ENCODE data around the gene RNF14. TPM values are rescaled to one million over a fixed set of nuclear protein-coding genes. Genes with fewer than 3 reads are reported as not detected.
A peak's percentile ranks its signal among the peaks of the same experiment; 100 is the strongest.

RNF14 gene
- total RNA-seq, 1 experiment from 2014 or later: 67.1 TPM

DNA sequence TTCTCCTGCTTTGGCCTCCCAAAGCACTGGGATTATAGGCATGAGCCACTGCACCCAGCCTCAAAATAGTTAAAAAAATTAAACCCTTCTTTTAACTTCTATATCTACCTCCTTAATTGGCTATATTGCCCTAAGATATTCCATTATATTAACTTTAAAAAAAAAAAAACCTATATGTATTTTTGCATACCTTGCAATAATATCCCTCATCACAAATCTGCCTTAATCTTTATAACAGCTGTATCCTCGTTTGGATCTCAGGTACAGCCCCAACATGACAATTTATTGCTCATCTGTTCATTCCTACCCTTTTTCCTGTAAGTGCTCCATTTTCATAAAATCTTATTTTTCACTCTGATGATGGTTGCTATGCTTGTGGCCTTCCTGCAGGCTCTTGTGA lies 31.3 kb downstream of the RNF14 start:
- ChIA-PET CTCF (interaction anchor here (1.4 kb wide), 1 partner anchor 143 kb away, joined by 7 read pairs; no protein-coding TSS in a partner anchor), POLR2A (ENCODE audit: low non-redundant PET) (interaction anchor here (0.6 kb wide), 1 partner anchor 183 kb away, joined by 4 read pairs; no protein-coding TSS in a partner anchor)
- no peaks in the 10 kb centered on the region for H3K9me3 ChIP-seq (ENCODE audit: low read depth, low read length, poor library complexity, severe bottlenecking)
- intact Hi-C loops (cut with micrococcal nuclease; ENCODE audit: unreplicated experiment): no loop called here
- no peaks in the 10 kb centered on the region for H3K27me3 ChIP-seq (replicated peaks; ENCODE audit: insufficient read depth, low read depth, low read length, poor library complexity)
- TF ChIP-seq, protein P1, sequence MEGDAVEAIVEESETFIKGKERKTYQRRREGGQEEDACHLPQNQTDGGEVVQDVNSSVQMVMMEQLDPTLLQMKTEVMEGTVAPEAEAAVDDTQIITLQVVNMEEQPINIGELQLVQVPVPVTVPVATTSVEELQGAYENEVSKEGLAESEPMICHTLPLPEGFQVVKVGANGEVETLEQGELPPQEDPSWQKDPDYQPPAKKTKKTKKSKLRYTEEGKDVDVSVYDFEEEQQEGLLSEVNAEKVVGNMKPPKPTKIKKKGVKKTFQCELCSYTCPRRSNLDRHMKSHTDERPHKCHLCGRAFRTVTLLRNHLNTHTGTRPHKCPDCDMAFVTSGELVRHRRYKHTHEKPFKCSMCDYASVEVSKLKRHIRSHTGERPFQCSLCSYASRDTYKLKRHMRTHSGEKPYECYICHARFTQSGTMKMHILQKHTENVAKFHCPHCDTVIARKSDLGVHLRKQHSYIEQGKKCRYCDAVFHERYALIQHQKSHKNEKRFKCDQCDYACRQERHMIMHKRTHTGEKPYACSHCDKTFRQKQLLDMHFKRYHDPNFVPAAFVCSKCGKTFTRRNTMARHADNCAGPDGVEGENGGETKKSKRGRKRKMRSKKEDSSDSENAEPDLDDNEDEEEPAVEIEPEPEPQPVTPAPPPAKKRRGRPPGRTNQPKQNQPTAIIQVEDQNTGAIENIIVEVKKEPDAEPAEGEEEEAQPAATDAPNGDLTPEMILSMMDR (conservative IDR thresholded peaks at IDR 0.05; ENCODE audit: low read depth, low read length): no peak
- no peak for TF ChIP-seq EZH2 (IDR thresholded peaks at IDR 0.05; ENCODE audit: borderline replicate concordance, low read depth, low read length, poor library complexity, severe bottlenecking)
- H3K27ac ChIP-seq (ENCODE audit: low read depth, low read length, poor library complexity, severe bottlenecking): no peak overlapping the region
- no peaks in the 10 kb centered on the region for H3K4me1 ChIP-seq (ENCODE audit: insufficient read depth, low read length, poor library complexity, severe bottlenecking)
- no peak for DNase-seq (ENCODE audit: low spot score)
- H3K36me3 ChIP-seq (ENCODE audit: insufficient read depth, low read length, poor library complexity, severe bottlenecking): peaks cover 32% of the 10 kb centered on the region
- BruUV-seq (replicated peaks): no TSS peak
- no peak overlapping the region for H3K4me3 ChIP-seq (ENCODE audit: low read depth, low read length, poor library complexity, severe bottlenecking)

DNA sequence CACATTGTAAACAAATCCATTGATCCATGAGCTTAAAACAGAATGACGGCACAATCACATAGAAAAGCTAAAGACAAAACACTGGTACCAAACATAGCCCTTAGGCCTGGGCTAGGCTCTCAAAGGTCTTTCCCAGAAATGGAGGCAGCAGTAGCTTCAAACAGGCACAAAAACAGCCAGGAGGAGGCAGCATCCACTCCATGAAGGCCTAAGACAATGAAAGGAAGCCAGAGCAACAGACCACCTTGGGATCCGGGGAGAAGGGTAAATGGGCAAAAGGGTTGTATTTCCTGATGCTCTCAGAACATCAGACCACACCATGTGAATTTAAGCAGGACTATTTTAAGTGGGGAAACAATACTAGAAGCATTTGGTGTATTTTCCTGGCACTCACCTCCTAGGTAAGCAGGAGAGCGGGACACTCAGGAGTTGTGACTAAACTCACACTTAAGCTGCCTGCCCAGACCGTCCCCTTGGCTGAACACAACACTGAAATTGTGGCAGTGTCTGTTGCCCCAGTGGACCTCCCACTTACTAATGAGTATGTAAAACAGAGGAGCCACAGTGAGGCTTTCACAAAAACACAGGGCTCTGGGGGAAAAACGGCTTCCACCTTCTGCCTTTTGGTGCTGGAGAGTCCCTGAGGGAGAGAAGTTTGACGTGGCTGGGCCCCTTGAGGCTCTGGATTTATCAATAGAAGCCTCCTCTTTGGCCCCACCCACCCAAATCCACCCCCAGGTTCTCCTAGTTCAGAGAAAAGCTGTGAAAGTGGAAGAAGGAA lies 32.0 kb downstream of the RNF14 start:
- Histone ChIP-seq H3K27me3 (replicated peaks; ENCODE audit: insufficient read depth, low read depth, low read length, poor library complexity) (no peaks in the 10 kb centered on the region), H3K27ac (ENCODE audit: low read depth, low read length, poor library complexity, severe bottlenecking) (peak overlapping the region; percentile 22), H3K9me3 (ENCODE audit: low read depth, low read length, poor library complexity, severe bottlenecking) (no peaks in the 10 kb centered on the region), H3K4me3 (ENCODE audit: low read depth, low read length, poor library complexity, severe bottlenecking) (no peak overlapping the region), H3K36me3 (ENCODE audit: insufficient read depth, low read length, poor library complexity, severe bottlenecking) (peaks cover 32% of the 10 kb centered on the region), H3K4me1 (ENCODE audit: insufficient read depth, low read length, poor library complexity, severe bottlenecking) (no peaks in the 10 kb centered on the region)
- ChIA-PET CTCF (interaction anchor here (0.6 to 1.4 kb wide), 2 partner anchors 142 to 330 kb away, joined by 4 to 7 read pairs; no protein-coding TSS in a partner anchor), POLR2A (ENCODE audit: low non-redundant PET) (interaction anchor here (0.6 kb wide), 1 partner anchor 182 kb away, joined by 4 read pairs; no protein-coding TSS in a partner anchor)
- no TSS peak for BruUV-seq (replicated peaks)
- intact Hi-C loops (cut with micrococcal nuclease; ENCODE audit: unreplicated experiment): no loop called here
- TF ChIP-seq, protein P1 (conservative IDR thresholded peaks at IDR 0.05; ENCODE audit: low read depth, low read length): peak; percentile 56
- no peak for TF ChIP-seq EZH2 (IDR thresholded peaks at IDR 0.05; ENCODE audit: borderline replicate concordance, low read depth, low read length, poor library complexity, severe bottlenecking)
- peak; percentile 63 for DNase-seq (ENCODE audit: low spot score)

GRCh38 chr5:142003266-142003800 lies 34.4 kb downstream of the RNF14 start:
- no peak for DNase-seq (ENCODE audit: low spot score)
- Histone ChIP-seq H3K27ac (ENCODE audit: low read depth, low read length, poor library complexity, severe bottlenecking) (no peak overlapping the region), H3K4me1 (ENCODE audit: insufficient read depth, low read length, poor library complexity, severe bottlenecking) (no peaks in the 10 kb centered on the region), H3K4me3 (ENCODE audit: low read depth, low read length, poor library complexity, severe bottlenecking) (no peak overlapping the region), H3K27me3 (replicated peaks; ENCODE audit: insufficient read depth, low read depth, low read length, poor library complexity) (no peaks in the 10 kb centered on the region), H3K36me3 (ENCODE audit: insufficient read depth, low read length, poor library complexity, severe bottlenecking) (peaks cover 32% of the 10 kb centered on the region), H3K9me3 (ENCODE audit: low read depth, low read length, poor library complexity, severe bottlenecking) (no peaks in the 10 kb centered on the region)
- intact Hi-C loops (cut with micrococcal nuclease; ENCODE audit: unreplicated experiment): no loop called here
- CTCF ChIA-PET: no interaction called here
- no TSS peak for BruUV-seq (replicated peaks)
- POLR2A ChIA-PET (ENCODE audit: low non-redundant PET): no interaction called here
- TF ChIP-seq, protein P1 (conservative IDR thresholded peaks at IDR 0.05; ENCODE audit: low read depth, low read length): no peak
- TF ChIP-seq EZH2 (IDR thresholded peaks at IDR 0.05; ENCODE audit: borderline replicate concordance, low read depth, low read length, poor library complexity, severe bottlenecking): no peak
